ENCODE data around the gene FBXO36. TPM values are rescaled to one million over a fixed set of nuclear protein-coding genes. Genes with fewer than 3 reads are reported as not detected.

Gene FBXO36
- total and polyA plus RNA-seq, 2 donors (not counting 1 experiment from before 2014, with no cell fraction given): 0.49 to 1.5 TPM

DNA sequence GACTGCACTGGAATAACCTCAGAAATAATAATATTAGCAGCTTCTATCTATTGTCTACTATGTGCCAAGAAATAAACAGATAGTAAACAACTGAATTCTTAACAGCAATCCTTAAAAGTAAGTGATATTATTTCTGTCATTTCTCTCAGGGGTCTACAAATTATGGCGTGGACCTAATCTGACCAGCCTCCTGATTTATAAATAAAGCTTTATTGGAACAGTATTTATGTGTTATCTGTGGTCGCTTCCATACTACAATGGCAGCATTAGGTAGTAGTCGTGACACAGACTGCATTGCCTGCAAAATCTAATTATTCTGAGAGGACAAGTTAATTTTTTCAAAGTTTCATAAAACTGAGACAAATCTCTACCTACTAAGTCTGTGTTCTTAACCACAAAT lies 97.4 kb downstream of the FBXO36 start:
- Mint-ChIP-seq H3K27ac (no peak overlapping the region), H3K9me3 (ENCODE audit: insufficient read depth) (peaks cover 3% of the 10 kb centered on the region), H3K4me3 (no peak overlapping the region), H3K27me3 (no peaks in the 10 kb centered on the region), H3K4me1 (no peaks in the 10 kb centered on the region)
- DNase-seq (no peak), ATAC-seq (ENCODE audit: low read depth) (no peak)
- H3K27ac ChIP-seq (ENCODE audit: low read length in 2 of 2): no peak overlapping the region
- H2AFZ ChIP-seq (ENCODE audit: insufficient read depth, low read depth, low read length, poor library complexity, severe bottlenecking): no peak overlapping the region
- no peak for TF ChIP-seq EZH2 (IDR thresholded peaks at IDR 0.05; ENCODE audit: borderline replicate concordance, insufficient read depth, low read depth, low read length, poor library complexity, severe bottlenecking)
- TF ChIP-seq, protein P1, sequence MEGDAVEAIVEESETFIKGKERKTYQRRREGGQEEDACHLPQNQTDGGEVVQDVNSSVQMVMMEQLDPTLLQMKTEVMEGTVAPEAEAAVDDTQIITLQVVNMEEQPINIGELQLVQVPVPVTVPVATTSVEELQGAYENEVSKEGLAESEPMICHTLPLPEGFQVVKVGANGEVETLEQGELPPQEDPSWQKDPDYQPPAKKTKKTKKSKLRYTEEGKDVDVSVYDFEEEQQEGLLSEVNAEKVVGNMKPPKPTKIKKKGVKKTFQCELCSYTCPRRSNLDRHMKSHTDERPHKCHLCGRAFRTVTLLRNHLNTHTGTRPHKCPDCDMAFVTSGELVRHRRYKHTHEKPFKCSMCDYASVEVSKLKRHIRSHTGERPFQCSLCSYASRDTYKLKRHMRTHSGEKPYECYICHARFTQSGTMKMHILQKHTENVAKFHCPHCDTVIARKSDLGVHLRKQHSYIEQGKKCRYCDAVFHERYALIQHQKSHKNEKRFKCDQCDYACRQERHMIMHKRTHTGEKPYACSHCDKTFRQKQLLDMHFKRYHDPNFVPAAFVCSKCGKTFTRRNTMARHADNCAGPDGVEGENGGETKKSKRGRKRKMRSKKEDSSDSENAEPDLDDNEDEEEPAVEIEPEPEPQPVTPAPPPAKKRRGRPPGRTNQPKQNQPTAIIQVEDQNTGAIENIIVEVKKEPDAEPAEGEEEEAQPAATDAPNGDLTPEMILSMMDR (IDR thresholded peaks at IDR 0.05): no peak
- no peaks in the 10 kb centered on the region for H4K20me1 ChIP-seq (ENCODE audit: control insufficient read depth, insufficient read depth, low read length, poor library complexity, severe bottlenecking)
- ChIA-PET CTCF (interaction anchor here (1.0 kb wide), 1 partner anchor 11 kb away, joined by 3 read pairs; no protein-coding TSS in a partner anchor), POLR2A (no interaction called here)
- no peaks in the 10 kb centered on the region for H3K36me3 ChIP-seq (replicated peaks in 1 of 2; ENCODE audit: control extremely low read depth in 1 of 2, control insufficient read depth in 1 of 2, extremely low read depth in 1 of 2, insufficient read depth in 2 of 2, low read length in 1 of 2)
- H3K27me3 ChIP-seq (replicated peaks in 1 of 4; ENCODE audit: control extremely low read depth in 1 of 4, control insufficient read depth in 3 of 4, insufficient read depth in 4 of 4, low read length in 3 of 4): peaks cover 0 to 2% (median 0%) of the 10 kb centered on the region in 4 experiments
- H3K9ac ChIP-seq (ENCODE audit: low read length): no peak overlapping the region
- intact Hi-C loops (cut with micrococcal nuclease): no loop called here
- no peaks in the 10 kb centered on the region for H3K9me3 ChIP-seq (ENCODE audit: control extremely low read depth in 1 of 3, control insufficient read depth in 2 of 3, insufficient read depth in 1 of 3, low read length in 2 of 3)
- H3K4me3 ChIP-seq (ENCODE audit: control extremely low read depth in 1 of 5, extremely low read depth in 1 of 5, insufficient read depth in 1 of 5, low read depth in 2 of 5, low read length in 4 of 5): no peak overlapping the region
- no CpG with 5 or more reads among the region's 3 CpGs for WGBS (ENCODE audit: insufficient coverage)
- H3K4me1 ChIP-seq (ENCODE audit: control insufficient read depth in 2 of 2, insufficient read depth in 2 of 2, low read length in 2 of 2): no peaks in the 10 kb centered on the region
- no peak overlapping the region for H3K4me2 ChIP-seq (replicated peaks; ENCODE audit: low read depth, low read length, poor library complexity, severe bottlenecking)
- no peaks in the 10 kb centered on the region for H3K79me2 ChIP-seq (ENCODE audit: control insufficient read depth, insufficient read depth, low read length)

DNA sequence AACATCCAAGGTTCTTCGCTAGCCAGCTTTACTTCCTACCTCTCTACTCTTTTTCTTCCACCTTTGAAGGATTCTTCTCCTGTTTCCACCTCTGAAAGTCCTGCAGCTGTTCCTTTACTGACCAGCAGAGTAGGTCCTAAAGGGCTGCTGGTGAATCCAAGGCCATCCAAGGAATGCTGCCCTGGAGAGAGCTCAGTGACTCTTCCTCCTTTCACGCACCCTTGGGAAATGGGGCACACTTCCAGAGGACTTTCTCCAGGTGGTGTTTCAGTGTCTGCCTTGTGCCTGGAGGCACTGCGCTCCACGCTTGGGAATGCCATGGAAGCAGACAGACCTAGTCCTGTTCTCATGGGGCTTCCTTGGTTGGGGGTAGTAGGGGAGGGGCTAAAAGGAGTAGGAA lies 101.0 kb downstream of the FBXO36 start:
- POLR2A ChIA-PET: no interaction called here
- Histone ChIP-seq H4K20me1 (ENCODE audit: control insufficient read depth, insufficient read depth, low read length, poor library complexity, severe bottlenecking) (no peaks in the 10 kb centered on the region), H3K9ac (ENCODE audit: low read length) (no peak overlapping the region), H3K27me3 (replicated peaks in 1 of 4; ENCODE audit: control extremely low read depth in 1 of 4, control insufficient read depth in 3 of 4, insufficient read depth in 4 of 4, low read length in 3 of 4) (no peaks in the 10 kb centered on the region), H3K4me3 (ENCODE audit: control extremely low read depth in 1 of 5, extremely low read depth in 1 of 5, insufficient read depth in 1 of 5, low read depth in 2 of 5, low read length in 4 of 5) (no peak overlapping the region), H3K36me3 (replicated peaks in 1 of 2; ENCODE audit: control extremely low read depth in 1 of 2, control insufficient read depth in 1 of 2, extremely low read depth in 1 of 2, insufficient read depth in 2 of 2, low read length in 1 of 2) (no peaks in the 10 kb centered on the region), H3K4me1 (ENCODE audit: control insufficient read depth in 2 of 2, insufficient read depth in 2 of 2, low read length in 2 of 2) (no peaks in the 10 kb centered on the region), H3K9me3 (ENCODE audit: control extremely low read depth in 1 of 3, control insufficient read depth in 2 of 3, insufficient read depth in 1 of 3, low read length in 2 of 3) (no peaks in the 10 kb centered on the region), H3K4me2 (replicated peaks; ENCODE audit: low read depth, low read length, poor library complexity, severe bottlenecking) (no peak overlapping the region), H3K79me2 (ENCODE audit: control insufficient read depth, insufficient read depth, low read length) (no peaks in the 10 kb centered on the region), H3K27ac (ENCODE audit: low read length in 2 of 2) (no peak overlapping the region), H2AFZ (ENCODE audit: insufficient read depth, low read depth, low read length, poor library complexity, severe bottlenecking) (no peak overlapping the region)
- CTCF ChIA-PET: interaction anchor here (0.6 to 1.7 kb wide), 4 partner anchors 11 to 223 kb away, joined by 3 to 5 read pairs (median 4); no protein-coding TSS in a partner anchor
- Mint-ChIP-seq H3K4me1 (no peaks in the 10 kb centered on the region), H3K27me3 (no peaks in the 10 kb centered on the region), H3K4me3 (no peak overlapping the region), H3K27ac (no peak overlapping the region), H3K9me3 (ENCODE audit: insufficient read depth) (no peaks in the 10 kb centered on the region)
- ATAC-seq (ENCODE audit: low read depth) (no peak), DNase-seq (no peak)
- TF ChIP-seq, protein P1 (IDR thresholded peaks at IDR 0.05): no peak
- TF ChIP-seq EZH2 (IDR thresholded peaks at IDR 0.05; ENCODE audit: borderline replicate concordance, insufficient read depth, low read depth, low read length, poor library complexity, severe bottlenecking): no peak
- 100% methylated on average over 4 of the region's 4 CpGs for WGBS (ENCODE audit: insufficient coverage)
- intact Hi-C loops (cut with micrococcal nuclease): no loop called here
